HG03103 (cell line): Measurements from ENCODE around the gene SMPD3.
A peak's percentile ranks its signal among the peaks of the same experiment; 100 is the strongest.

ENCODE experiments used
- ATAC-seq: cut with Tn5 transposase; IDR thresholded peaks from one replicate; pipeline ENCODE4 v1.9.1; 2021; ENCODE audit warnings: low read depth; ENCODE audit not compliant: unreplicated experiment

Gene SMPD3

DNA sequence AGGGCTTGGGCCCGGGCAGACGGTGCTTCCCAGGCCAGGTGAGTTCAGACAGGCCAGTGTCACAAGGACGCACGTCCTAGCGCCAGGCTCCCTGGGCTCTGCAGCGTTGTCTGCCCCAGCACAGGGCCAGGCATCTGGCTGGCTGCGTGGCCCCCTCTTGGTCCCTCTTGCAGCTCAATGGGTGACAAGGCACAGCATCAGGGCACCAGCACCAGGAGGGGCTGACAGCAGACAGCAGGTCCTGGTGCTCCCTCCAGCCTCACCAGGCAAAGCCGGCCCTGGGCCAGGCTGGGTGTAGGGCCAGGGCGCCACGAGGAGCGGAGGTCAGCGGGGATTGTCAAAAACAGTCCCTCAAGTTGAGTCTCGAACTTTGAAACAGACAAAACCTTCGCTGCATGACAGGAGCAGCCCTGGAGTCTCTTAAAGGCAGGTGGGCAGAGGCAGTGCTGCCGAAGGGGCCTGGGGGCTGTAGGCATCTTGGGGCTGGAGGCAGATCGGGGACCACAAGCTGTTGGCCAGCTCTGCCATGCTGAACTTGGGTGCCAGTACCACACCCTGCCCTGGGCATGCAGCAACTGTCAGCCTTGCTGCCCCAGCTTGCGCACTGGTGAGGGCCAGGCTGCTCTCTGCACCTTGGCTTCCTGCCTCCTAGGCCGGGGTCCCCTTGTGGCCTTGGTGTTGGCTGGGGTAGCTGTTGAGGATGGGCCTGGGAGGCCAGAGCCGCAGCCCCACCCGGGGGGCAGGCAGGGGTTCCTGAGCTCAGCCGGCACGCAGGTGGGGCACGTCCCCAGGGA lies 88.7 kb downstream of the SMPD3 start:
- no peak for ATAC-seq

DNA sequence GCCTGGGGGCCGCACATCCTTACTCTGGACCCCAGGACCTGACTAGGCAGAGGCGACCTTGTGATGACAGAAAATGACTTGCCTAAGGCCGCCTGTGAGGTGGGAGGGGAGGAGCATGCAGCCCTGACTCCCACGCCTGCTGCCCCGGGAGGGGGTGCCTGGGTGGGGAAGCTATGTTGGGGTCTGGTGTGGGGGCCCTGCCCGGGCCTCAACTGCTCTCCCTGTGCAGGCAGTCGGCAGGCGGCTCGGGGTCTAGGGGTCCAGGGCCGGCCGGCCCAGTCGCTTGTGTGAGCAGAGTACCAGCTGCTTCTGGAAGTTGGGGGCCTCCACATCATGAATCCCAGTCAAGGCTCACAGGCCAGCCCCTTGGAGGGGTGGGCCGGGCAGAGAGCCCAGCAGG lies 89.4 kb downstream of the SMPD3 start:
- no peak for ATAC-seq

DNA sequence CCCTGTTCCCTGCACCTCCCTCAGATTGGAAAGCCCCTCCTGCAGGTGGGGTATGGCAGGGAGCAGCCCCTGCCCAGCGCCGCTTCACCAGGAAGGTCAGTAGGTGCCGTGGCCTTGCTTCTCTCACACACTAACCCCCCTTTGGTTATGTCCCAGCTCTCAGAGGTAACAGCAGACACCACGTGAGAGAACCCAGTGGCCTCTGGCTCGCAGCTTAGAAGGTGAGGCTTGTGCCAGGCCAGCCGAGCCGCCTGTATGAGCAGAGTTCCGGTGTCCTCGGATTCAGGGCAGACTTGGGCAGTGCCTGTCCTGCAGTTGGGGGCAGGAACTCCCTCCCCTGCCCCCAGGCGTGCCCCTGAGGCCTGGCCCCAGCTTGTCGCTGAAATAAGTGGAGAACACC lies 90.4 kb downstream of the SMPD3 start:
- no peak for ATAC-seq

DNA sequence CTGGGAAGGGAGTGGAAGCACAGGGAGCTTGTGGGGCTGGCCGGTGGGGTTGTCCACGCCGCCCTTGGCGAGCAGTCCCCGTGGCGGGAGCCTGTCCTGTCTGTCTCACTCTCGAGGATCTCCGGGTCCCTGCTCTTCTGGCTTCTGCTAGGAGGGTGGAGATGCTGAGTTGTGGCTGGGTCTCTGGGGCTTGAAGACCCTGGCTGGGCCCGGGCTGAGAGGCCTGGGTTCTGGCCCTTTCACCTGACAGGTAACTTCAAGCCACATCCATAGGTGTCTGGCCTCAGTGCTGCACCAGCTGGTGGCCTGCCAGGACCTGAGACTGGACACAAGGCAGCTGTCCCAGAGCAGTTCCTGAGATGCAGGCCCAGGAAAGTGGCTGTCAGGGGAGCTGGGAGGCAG lies 90.8 kb downstream of the SMPD3 start:
- ATAC-seq: no peak

GRCh38 chr16:68356919-68357286 lies 91.4 kb downstream of the SMPD3 start:
- ATAC-seq: no peak

DNA sequence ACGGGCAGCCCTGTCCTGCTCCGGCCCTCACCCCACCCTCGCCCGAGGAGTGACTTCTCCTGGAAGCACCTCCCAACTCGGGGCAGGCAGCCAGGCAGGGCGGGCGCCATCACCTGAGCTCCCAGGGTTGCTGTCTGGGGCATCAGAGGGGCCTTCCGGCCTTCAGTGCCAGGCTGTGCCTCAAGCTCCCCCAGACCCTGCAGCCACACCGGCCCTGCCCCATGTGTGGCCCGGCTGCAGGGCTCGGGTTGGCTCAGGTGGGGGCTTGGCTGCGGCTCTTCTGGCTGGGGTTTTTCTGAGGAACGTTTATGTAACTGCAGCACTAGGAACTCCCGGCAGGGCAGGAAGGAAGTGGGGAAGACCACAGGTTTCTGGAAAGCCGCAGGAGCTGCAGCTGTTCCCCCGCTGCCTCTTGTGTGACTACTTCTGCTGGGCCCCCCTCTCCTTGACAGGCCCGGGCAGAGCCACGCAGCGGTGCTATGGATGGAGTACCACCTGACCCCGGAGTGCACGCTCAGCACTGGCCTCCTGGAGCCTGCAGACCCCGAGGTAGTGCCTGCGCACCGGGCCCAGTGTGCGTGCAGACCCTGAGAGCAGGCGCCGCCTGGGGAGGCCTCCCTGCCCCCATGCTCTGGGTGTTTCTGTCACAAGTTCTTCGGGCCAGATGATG lies 91.9 kb downstream of the SMPD3 start:
- peak; percentile 73 for ATAC-seq

DNA sequence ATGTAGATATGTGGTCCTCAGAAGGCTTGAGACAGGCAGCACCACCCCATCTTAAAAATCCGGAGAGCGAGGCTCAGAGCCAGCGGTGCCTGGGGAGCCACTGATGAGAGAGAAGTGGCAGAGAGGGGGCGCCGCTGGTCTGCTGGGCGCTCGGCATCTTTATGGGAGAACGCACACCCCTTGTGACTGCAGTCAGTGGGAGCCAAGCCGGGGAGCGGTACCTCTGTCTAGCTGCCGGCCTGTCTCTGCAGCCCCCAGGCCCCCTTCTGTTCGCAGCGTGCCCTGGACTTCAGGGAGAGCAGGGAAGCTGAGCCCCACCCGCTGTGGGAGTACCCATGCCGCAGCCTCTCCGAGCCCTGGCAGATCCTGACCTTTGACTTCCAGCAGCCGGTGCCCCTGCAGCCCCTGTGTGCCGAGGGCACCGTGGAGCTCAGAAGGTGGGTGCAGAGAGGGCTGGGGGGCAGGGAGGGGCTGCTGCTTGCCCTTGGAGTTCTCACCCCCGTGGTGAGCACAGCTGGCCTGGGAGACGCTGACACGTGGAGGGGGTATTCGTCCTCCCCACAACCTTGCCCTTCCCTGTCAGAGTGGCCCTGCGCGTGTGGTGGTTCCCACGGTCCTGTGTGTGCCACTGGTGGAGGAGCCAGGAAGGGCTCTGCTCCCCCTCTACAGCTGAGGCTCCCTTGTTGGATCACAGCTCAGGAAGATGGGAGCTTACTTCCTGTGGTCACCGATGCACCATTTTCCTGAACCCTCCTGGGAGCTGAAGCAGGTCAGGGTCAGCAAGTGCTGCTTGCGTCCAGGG lies 92.7 kb downstream of the SMPD3 start:
- no peak for ATAC-seq

- ATAC-seq: no peak
Observed at GRCh38 chr16:68354816-68355215, 93.5 kb downstream of the SMPD3 start.

DNA sequence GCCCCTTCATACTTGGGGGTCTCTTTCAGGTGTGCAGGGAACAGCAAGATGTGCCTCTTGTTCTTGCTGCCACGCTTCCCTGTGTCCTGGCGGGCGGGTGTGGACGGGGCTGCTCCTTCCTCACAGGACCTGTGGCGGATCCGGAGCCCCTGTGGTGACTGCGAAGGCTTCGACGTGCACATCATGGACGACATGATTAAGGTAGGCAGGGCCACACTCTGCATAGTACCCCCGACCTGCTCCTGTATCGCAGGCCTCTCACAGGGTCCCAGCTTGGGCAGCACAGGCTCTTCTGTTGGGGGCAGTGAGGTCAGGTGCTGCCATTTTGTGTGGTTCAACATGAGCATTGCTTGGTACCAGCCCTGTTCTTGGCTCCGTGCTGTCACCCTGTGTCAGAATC lies 94.9 kb downstream of the SMPD3 start:
- no peak for ATAC-seq

- ATAC-seq: no peak
Observed at GRCh38 chr16:68351991-68352431, 96.3 kb downstream of the SMPD3 start.

DNA sequence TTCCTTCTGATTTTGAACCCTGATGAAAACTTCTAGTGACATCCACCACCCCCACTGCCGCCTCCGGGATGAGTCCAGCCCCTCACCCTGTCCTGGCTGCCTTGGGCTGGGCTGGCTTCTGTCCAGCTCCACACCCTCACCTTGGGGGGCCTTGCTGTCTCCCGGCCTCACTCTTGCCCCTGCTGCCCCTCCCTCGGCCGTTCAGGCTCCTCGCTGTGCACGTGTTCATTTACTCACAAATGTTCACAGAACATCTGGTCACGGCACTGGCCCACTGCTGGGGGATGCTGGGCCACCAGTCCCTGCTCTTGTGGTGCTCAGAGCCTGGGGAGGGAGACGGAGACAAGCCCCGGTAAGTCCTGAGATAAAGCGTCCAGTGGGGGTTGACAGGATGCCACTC lies 96.8 kb downstream of the SMPD3 start:
- no peak for ATAC-seq

- ATAC-seq: no peak
Observed at GRCh38 chr16:68350813-68351350, 97.4 kb downstream of the SMPD3 start.

DNA sequence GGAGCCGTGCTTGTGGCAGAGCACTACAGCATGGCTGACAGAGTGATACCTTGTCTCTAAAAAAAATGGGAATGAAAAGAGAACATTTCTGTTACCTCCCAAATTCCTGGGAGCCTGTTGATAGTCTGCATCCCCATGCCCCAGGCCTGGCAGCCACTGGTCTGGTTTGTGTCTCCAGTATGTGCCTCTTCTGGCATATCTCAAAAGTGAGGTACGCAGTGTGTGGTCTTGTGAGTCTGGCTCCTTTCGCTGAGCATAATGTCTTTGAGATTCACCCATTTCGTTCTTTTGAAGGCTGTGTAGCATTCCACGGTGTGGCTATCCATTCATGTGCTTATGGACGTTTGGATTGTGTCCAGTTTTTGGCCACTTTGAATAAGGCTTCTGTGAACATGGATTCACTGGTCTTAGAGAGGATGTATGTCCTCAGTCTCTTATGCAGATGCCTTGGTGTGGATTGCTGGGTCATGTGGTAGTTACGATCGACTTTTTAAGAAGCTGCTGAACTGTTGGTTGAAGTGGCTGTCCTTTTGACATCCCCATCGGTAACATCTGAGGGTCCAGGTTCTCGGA lies 98.4 kb downstream of the SMPD3 start:
- no peak for ATAC-seq

- no peak for ATAC-seq
Observed at GRCh38 chr16:68348639-68349445, 99.5 kb downstream of the SMPD3 start.

- no peak for ATAC-seq
Observed at GRCh38 chr16:68347605-68348004, 100.7 kb downstream of the SMPD3 start.

DNA sequence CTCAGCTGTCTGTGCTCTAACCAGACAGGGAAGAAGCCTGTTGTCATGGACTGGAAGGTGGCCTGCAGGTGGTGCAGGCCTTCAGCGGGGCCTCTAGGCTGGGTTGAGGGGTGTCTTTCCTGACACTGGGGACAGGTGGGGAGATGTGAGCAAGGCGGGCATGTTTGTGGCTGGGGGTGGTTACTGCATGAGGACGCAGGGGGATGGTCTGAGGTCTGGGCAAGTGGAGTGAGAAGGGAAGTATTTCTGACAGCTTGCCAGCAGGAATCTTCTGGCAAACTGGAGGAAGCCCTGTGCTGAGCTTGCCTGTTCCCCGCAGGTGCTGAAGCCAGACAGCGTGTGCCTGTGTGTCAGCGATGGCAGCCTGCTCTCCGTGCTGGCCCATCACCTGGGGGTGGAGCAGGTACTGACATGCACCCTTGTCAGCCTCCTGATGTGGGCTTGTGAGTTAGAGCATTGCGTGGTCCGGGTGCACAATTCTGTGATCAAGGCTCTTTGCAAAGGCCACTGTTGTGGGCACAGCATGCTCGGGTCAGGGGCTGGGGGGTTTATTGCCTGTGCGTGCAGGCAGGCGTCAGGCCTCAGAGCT lies 101.3 kb downstream of the SMPD3 start:
- no peak for ATAC-seq

GRCh38 chr16:68345958-68346635 lies 102.2 kb downstream of the SMPD3 start:
- no peak for ATAC-seq

GRCh38 chr16:68345351-68345810 lies 102.9 kb downstream of the SMPD3 start:
- ATAC-seq: no peak

DNA sequence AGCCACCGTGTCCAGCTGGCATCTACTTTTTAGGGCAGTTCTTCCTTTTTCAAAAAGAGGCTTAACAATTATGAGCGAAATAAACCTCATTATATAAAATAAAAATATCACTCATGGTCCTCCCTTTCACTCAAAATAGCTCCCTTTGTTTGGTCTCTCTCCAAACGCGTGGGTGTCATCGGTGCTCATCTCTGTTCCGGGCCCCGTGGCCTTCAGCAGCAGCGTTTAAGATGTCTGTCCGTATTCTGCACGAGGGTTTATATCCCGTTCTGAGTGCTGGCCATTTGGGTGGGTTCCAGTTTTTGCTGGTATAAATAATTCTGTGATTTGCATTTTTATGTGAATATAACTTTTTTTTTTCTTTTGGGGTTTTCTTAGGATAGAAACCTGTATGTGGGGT lies 104.1 kb downstream of the SMPD3 start:
- ATAC-seq: no peak
